Tibial nerve (tissue), 4 donors: Measurements from ENCODE around the gene KIF1A.

Experiments
- CTCF ChIP-seq, 5 experiments: fragments of 200-600 bp in 3 of 5; fragments of 450-650 bp in 2 of 5; sonication (generic) in 3 of 5; IDR thresholded peaks; one replicate each; pipeline ENCODE4 v1.5.1; 2016 to 2019; ENCODE audit warnings: antibody characterized with exemption in 5 of 5, mild to moderate bottlenecking in 3 of 5, moderate library complexity in 2 of 5
- EP300 ChIP-seq, 2 donors: sonication (generic); formaldehyde crosslinking; IDR thresholded peaks; one replicate each; pipeline ENCODE4 v1.6.1; 2017; ENCODE audit warnings: antibody characterized with exemption in 2 of 2, mild to moderate bottlenecking in 1 of 2
- POLR2A ChIP-seq, 2 donors: fragments of 450-650 bp; IDR thresholded peaks; one replicate each; pipeline ENCODE4 v1.6.1; 2017; ENCODE audit warnings: antibody characterized with exemption in 2 of 2, mild to moderate bottlenecking in 2 of 2, moderate library complexity in 2 of 2

GRCh38 chr2:240796543-240797499, 23.2 kb downstream of the KIF1A start:
- TF ChIP-seq CTCF (IDR thresholded peaks at IDR 0.05) (no peak), EP300 (IDR thresholded peaks at IDR 0.05) (no peak), POLR2A (IDR thresholded peaks at IDR 0.05) (no peak)
